Tibial nerve (tissue), 4 donors: ENCODE data around the gene SYCP2L. TPM values are rescaled to one million over a fixed set of nuclear protein-coding genes. Genes with fewer than 3 reads are reported as not detected.

Experiments used
- DNase-seq, 2 donors: peaks; one replicate each; pipeline ENCODE4 v3.0.0-alpha.2; 2019; ENCODE audit warnings: low spot score in 2 of 2
- H3K27ac ChIP-seq, 4 donors: fragments of 200-600 bp; sonication (generic) in 3 of 4; one replicate each; pipeline ENCODE4 v1.5.1; 2017 to 2019; ENCODE audit warnings: mild to moderate bottlenecking in 1 of 4
- H3K27me3 ChIP-seq, 2 donors: fragments of 200-600 bp; sonication (generic) in 1 of 2; one replicate each; pipeline versions ENCODE4 v1.5.1 to v1.6.0; 2017 to 2019
- H3K36me3 ChIP-seq, 3 donors: fragments of 200-600 bp; sonication (generic); one replicate each; pipeline ENCODE4 v1.5.1; 2018 to 2019
- H3K4me1 ChIP-seq, 4 donors: fragments of 200-600 bp; sonication (generic) in 3 of 4; one replicate each; pipeline ENCODE4 v1.5.1; 2017 to 2019
- H3K4me3 ChIP-seq, 4 donors: fragments of 200-600 bp; sonication (generic) in 3 of 4; one replicate each; pipeline ENCODE4 v1.5.1; 2017 to 2019; ENCODE audit warnings: mild to moderate bottlenecking in 1 of 4, moderate library complexity in 1 of 4
- H3K9me3 ChIP-seq, 4 donors: fragments of 200-600 bp; sonication (generic) in 3 of 4; one replicate each; pipeline ENCODE4 v1.5.1; 2017 to 2019
- EP300 ChIP-seq, 2 donors: sonication (generic); formaldehyde crosslinking; IDR thresholded peaks; one replicate each; pipeline ENCODE4 v1.6.1; 2017; ENCODE audit warnings: antibody characterized with exemption in 2 of 2, mild to moderate bottlenecking in 1 of 2
- POLR2A ChIP-seq, 2 donors: fragments of 450-650 bp; IDR thresholded peaks; one replicate each; pipeline ENCODE4 v1.6.1; 2017; ENCODE audit warnings: antibody characterized with exemption in 2 of 2, mild to moderate bottlenecking in 2 of 2, moderate library complexity in 2 of 2
- WGBS, 2 donors: methylation state at CpG; one replicate each; pipeline ENCODE4 v1.1.5; 2018; 5-methylcytosine and 5-hydroxymethylcytosine counted together
- total RNA-seq, 4 donors: library from RNA; depleted of rRNA; stranded (reverse); fragments of >200 nt; gene quantifications; one replicate each; pipeline ENCODE4 v1.1.0, GENCODE V29; 2016
- TF ChIP-seq, protein P1 (sequence below), 5 experiments: fragments of 200-600 bp in 3 of 5; fragments of 450-650 bp in 2 of 5; sonication (generic) in 3 of 5; IDR thresholded peaks; one replicate each; pipeline ENCODE4 v1.5.1; 2016 to 2019; ENCODE audit warnings: antibody characterized with exemption in 5 of 5, mild to moderate bottlenecking in 3 of 5, moderate library complexity in 2 of 5

The SYCP2L gene
- total RNA-seq, 4 donors from 2014 or later: 2.0 to 3.9 (median 3.5) TPM

DNA sequence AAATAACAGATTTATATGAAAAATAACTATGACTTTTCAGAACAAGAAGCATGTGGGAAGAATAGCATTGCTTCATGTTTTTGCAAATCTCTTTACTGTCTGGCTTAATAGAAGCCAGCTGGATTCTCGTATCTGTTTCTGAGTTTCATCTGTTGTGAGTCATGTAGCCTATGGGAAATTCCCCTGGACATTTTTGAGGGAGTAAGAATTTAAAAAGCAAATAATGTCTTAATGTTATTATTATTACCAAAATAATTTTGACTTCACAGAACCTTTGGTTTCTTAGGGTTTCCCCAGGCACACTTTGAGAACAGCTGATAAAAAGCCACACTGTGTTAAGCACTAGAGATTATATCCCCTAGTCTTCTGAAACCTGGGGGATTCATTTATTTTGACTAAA lies 75.8 kb downstream of the SYCP2L start:
- 29 to 37% methylated on average over 1 of the region's 1 CpG for WGBS, 2 donors
- DNase-seq: no peak
- peaks cover 0 to 18% (median 5%) of the 10 kb centered on the region in 4 donors for H3K9me3 ChIP-seq
- H3K4me1 ChIP-seq: no peaks in the 10 kb centered on the region
- H3K4me3 ChIP-seq: no peak overlapping the region
- H3K27ac ChIP-seq: no peak overlapping the region
- no peaks in the 10 kb centered on the region for H3K27me3 ChIP-seq
- H3K36me3 ChIP-seq: peaks cover 0 to 5% (median 0%) of the 10 kb centered on the region in 3 donors
- no peak for TF ChIP-seq POLR2A (IDR thresholded peaks at IDR 0.05)
- TF ChIP-seq, protein P1, sequence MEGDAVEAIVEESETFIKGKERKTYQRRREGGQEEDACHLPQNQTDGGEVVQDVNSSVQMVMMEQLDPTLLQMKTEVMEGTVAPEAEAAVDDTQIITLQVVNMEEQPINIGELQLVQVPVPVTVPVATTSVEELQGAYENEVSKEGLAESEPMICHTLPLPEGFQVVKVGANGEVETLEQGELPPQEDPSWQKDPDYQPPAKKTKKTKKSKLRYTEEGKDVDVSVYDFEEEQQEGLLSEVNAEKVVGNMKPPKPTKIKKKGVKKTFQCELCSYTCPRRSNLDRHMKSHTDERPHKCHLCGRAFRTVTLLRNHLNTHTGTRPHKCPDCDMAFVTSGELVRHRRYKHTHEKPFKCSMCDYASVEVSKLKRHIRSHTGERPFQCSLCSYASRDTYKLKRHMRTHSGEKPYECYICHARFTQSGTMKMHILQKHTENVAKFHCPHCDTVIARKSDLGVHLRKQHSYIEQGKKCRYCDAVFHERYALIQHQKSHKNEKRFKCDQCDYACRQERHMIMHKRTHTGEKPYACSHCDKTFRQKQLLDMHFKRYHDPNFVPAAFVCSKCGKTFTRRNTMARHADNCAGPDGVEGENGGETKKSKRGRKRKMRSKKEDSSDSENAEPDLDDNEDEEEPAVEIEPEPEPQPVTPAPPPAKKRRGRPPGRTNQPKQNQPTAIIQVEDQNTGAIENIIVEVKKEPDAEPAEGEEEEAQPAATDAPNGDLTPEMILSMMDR (IDR thresholded peaks at IDR 0.05): no peak
- no peak for TF ChIP-seq EP300 (IDR thresholded peaks at IDR 0.05)

GRCh38 chr6:10963113-10963512 lies 76.3 kb downstream of the SYCP2L start:
- Histone ChIP-seq H3K4me3 (no peak overlapping the region), H3K9me3 (peaks cover 0 to 23% (median 5%) of the 10 kb centered on the region in 4 donors), H3K27ac (no peak overlapping the region), H3K27me3 (no peaks in the 10 kb centered on the region), H3K36me3 (peaks cover 0 to 8% (median 0%) of the 10 kb centered on the region in 3 donors), H3K4me1 (no peaks in the 10 kb centered on the region)
- no peak for DNase-seq
- 47 to 67% methylated on average over 2 of the region's 2 CpGs for WGBS, 2 donors
- TF ChIP-seq EP300 (IDR thresholded peaks at IDR 0.05) (no peak), POLR2A (IDR thresholded peaks at IDR 0.05) (no peak)
- TF ChIP-seq, protein P1 (IDR thresholded peaks at IDR 0.05): no peak

- Histone ChIP-seq H3K4me1 (no peaks in the 10 kb centered on the region), H3K9me3 (peaks cover 0 to 23% (median 5%) of the 10 kb centered on the region in 4 donors), H3K4me3 (no peak overlapping the region), H3K27ac (no peak overlapping the region), H3K27me3 (no peaks in the 10 kb centered on the region), H3K36me3 (peaks cover 0 to 8% (median 0%) of the 10 kb centered on the region in 3 donors)
- TF ChIP-seq POLR2A (IDR thresholded peaks at IDR 0.05) (no peak), EP300 (IDR thresholded peaks at IDR 0.05) (no peak)
- TF ChIP-seq, protein P1 (IDR thresholded peaks at IDR 0.05): no peak
- DNase-seq: no peak
- 78 to 93% methylated on average over 1 of the region's 1 CpG for WGBS, 2 donors
Measured at GRCh38 chr6:10964684-10965083, 77.8 kb downstream of the SYCP2L start.

- no peak overlapping the region for H3K4me3 ChIP-seq
- H3K9me3 ChIP-seq: peaks cover 0 to 23% (median 5%) of the 10 kb centered on the region in 4 donors
- TF ChIP-seq, protein P1 (IDR thresholded peaks at IDR 0.05): no peak
- no peaks in the 10 kb centered on the region for H3K27me3 ChIP-seq
- 23 to 42% methylated on average over 2 of the region's 2 CpGs for WGBS, 2 donors
- H3K27ac ChIP-seq: no peak overlapping the region
- DNase-seq: no peak
- H3K36me3 ChIP-seq: peaks cover 0 to 8% (median 0%) of the 10 kb centered on the region in 3 donors
- H3K4me1 ChIP-seq: no peaks in the 10 kb centered on the region
Measured at GRCh38 chr6:10968776-10969175, 81.9 kb downstream of the SYCP2L start.

- no peak for DNase-seq
- WGBS, 2 donors: 91% methylated on average over 3 of the region's 3 CpGs
- H3K27ac ChIP-seq: no peak overlapping the region
Measured at GRCh38 chr6:10970731-10971130, 83.9 kb downstream of the SYCP2L start.

More at GRCh38 chr6:10970731-10971130, 83.9 kb downstream of the SYCP2L start:
- H3K36me3 ChIP-seq: peaks cover 0 to 6% (median 0%) of the 10 kb centered on the region in 3 donors
- H3K9me3 ChIP-seq: peaks cover 0 to 20% (median 5%) of the 10 kb centered on the region in 4 donors
- no peak overlapping the region for H3K4me3 ChIP-seq
- no peak for TF ChIP-seq EP300 (IDR thresholded peaks at IDR 0.05)
- TF ChIP-seq POLR2A (IDR thresholded peaks at IDR 0.05): no peak
- TF ChIP-seq, protein P1 (IDR thresholded peaks at IDR 0.05): no peak
- no peaks in the 10 kb centered on the region for H3K4me1 ChIP-seq
- no peaks in the 10 kb centered on the region for H3K27me3 ChIP-seq
